ENCODE data around the gene GADL1.

GADL1 gene

GRCh38 chr3:30693470-30694120, 200.9 kb downstream of the GADL1 start:
- DNase-seq (ENCODE audit: low spot score), result peak; percentile 67

DNA sequence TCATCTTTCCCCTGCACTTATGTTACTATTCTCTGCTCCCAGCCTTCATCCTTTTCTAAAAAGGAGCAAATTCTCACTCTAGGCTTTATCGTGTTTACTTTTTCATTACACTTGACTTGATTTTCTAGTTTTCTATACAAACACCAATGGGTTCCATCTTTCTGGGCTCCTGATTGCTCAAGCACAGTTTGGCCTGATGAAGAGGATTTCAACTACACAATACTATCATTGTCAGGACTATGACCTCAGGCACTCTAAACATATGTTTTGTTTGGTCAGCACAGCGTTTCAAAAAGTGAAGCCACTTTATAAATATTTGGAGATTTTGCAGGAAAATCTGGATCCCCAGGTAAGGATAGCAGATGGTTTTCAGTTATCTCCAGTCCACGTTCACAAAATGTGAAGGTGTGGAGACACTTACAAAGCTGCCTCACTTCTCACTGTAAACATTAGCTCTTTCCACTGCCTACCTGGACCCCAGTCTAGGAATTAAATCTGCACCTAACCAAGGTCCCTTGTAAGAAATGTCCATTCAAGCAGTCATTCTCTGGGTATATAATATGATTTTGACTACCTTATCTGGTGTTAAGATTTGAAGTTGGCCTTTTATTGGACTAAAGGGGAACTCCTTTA, 201.8 kb downstream of the GADL1 start:
- no peak for DNase-seq (ENCODE audit: low spot score)

GRCh38 chr3:30691944-30692343, 202.5 kb downstream of the GADL1 start:
- no peak for DNase-seq (ENCODE audit: low spot score)

DNA sequence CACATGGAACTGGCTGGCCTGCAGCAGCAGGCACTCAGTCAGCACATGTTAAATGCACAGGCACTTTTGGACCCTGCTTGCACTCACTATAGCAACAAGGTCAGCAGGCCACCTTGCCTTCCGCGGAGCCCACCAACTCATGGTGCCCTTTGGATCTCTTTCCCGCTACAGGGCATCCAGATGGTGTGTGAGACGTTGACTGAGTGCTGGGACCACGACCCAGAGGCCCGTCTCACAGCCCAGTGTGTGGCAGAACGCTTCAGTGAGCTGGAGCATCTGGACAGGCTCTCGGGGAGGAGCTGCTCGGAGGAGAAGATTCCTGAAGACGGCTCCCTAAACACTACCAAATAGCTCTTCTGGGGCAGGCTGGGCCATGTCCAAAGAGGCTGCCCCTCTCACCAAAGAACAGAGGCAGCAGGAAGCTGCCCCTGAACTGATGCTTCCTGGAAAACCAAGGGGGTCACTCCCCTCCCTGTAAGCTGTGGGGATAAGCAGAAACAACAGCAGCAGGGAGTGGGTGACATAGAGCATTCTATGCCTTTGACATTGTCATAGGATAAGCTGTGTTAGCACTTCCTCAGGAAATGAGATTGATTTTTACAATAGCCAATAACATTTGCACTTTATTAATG, 203.1 kb downstream of the GADL1 start:
- DNase-seq (ENCODE audit: low spot score), result no peak

GRCh38 chr3:30690199-30690598, 204.3 kb downstream of the GADL1 start:
- DNase-seq (ENCODE audit: low spot score), result no peak

DNA sequence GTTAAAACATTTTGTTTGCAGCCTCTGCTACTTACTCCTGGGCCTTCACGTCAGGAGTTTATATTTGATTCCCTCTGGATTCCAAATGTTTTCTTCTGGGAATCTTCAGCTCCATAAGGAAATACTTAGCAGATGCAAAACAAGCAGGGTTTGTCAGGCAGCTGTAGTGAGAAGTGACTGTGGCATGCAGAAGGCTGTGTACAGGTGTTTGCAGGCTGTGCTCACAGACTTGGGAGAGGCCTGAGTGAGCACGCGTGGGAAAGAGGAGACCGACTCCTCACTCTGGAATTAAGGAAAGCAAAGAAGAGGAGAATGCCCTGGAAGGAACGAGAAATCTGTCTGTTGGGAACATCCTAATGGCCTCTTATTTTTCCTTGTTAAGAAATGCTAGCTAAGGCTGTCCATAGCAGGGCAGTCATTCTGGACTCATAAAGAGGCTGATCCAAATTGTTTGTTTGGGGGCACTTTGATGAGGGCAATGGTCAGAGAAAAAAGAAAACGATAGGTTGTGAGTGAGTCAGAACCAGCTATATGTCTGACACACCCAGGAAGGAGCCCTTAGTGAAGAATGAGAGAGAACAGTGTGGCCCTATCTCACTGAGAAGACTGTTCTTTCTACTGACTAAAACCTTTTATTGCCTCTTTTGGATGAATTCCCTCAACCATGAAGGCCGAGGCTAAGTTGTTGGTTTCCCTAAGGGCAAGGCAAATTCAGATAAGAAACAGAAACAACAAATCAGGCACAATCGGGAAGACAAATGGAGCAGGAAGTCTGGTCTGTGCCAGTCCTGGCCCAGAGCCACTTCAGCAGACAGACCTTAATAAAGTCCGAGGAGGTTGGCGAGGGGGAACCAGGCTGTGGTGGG, 205.5 kb downstream of the GADL1 start:
- no peak for DNase-seq (ENCODE audit: low spot score)

DNA sequence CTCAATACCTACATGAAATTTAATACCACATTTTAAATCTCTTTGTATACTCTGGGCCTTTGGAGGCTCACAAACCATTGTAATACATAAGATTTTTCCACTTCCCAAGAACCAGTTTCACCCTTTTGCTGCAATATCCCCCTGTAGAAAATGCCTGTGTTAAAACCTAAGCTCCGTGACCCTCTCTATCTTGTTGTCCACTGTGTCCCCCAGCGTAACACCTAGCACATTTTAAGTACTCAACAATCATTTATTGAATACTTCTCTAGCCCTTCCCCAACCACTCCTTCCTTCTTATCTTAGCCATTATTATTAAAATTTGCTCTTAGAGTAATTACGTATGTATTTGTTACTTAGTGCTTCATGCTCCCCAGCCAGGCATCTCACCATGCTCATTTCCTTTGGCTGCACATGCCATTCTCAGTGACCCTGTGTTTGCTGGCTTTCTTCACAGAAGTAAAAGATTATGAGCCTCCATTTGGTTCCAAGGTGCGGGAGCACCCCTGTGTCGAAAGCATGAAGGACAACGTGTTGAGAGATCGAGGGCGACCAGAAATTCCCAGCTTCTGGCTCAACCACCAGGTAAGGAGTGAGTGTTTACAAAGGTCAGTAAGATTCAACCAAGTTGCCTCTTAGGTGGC, 206.4 kb downstream of the GADL1 start:
- no peak for DNase-seq (ENCODE audit: low spot score)

DNA sequence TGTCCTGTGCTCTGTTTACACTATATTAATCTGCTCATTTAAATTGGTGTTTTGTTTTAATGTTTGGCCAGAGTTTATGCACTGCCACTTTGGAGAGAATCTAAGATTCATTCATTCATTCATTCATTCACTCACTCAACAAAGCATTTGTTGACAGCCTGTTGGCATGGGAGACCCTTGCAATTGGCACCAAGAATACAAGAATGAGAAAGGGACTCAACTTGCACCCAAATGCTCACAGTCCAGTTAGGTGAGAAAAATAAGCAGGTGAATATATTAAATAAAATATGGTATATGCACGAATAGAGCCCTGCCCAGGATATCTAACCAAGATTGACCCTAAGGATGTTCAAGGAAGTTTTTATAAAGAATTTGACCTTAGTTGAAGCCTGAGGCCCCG, 207.7 kb downstream of the GADL1 start:
- DNase-seq (ENCODE audit: low spot score), result no peak

DNA sequence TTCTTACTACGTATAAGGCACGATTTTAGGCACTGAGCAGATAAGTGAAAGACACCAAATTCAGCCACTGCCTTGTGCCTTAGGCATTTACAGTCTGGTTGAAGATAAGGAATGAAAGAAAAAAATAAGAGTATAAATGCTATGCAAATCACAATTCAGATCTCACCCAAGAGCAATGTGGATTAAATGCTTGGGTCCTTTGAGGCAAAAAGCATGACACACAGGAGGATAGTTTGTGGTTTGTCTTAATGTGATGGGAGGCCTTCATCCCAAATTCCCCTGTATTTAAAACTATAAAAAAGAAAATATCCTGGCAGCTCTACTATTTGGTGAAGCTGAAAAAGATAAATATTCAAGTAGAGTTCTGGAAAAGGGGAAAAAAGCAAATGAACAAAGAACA, 208.3 kb downstream of the GADL1 start:
- DNase-seq (ENCODE audit: low spot score), result no peak

DNA sequence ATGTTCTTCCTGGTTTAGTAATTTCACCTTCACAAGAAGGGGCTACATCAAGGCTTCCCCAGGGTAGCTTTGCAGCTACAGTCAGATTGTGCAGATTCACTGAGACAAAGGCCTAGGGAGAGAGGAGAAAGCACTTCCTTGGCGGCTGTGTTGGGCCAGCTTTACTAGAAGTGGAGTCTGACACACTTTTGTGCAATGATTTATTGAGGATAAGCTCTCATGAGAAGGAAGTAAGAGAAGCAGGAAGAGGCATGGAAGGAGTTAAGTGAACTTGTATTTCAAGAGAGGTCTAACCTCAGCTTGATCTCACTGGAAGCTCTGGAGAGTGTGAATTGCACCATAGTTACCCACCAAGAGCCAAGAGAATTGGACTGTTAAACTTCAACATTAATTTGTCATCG, 209.2 kb downstream of the GADL1 start:
- DNase-seq (ENCODE audit: low spot score), result no peak

- no peak for DNase-seq (ENCODE audit: low spot score)
These were observed 210.1 kb downstream of the GADL1 start for GRCh38 chr3:30684356-30684755.

DNA sequence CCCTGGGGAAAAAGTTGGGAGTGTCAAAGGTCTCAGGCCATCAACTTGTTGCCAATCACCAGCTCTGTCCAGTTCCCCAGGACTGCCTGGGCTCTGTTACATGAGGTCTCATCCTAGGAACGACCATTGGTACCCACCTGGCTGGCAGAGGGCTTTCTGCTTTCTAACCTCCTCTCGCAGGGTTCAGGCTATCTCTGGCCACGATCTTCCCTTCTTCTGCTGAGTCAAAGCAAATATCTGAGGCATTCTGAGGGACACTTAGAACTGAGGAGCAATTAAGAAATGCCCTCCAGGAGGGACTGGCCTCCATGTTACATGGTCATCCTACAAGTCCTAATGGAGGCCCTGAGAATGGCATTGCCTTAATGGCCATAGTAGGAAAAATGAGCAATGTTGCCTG, 210.7 kb downstream of the GADL1 start:
- DNase-seq (ENCODE audit: low spot score), result no peak

GRCh38 chr3:30682434-30683155, 211.9 kb downstream of the GADL1 start:
- no peak for DNase-seq (ENCODE audit: low spot score)

GRCh38 chr3:30681649-30682211, 212.7 kb downstream of the GADL1 start:
- DNase-seq (ENCODE audit: low spot score), result no peak

GRCh38 chr3:30680789-30681648, 213.4 kb downstream of the GADL1 start:
- DNase-seq (ENCODE audit: low spot score), result no peak

- no peak for DNase-seq (ENCODE audit: low spot score)
These were observed 215.4 kb downstream of the GADL1 start for GRCh38 chr3:30679045-30679444.

- no peak for DNase-seq (ENCODE audit: low spot score)
These were observed 217.1 kb downstream of the GADL1 start for GRCh38 chr3:30677347-30677685.

GRCh38 chr3:30676424-30677346, 217.8 kb downstream of the GADL1 start:
- DNase-seq (ENCODE audit: low spot score), result no peak
